ENCODE data around the gene DNAJC12.

GRCh38 chr10:67793313-67793712 lies 44.7 kb downstream of the DNAJC12 start:
- no peak for TF ChIP-seq POLR2AphosphoS5 (IDR thresholded peaks at IDR 0.05)
- TF ChIP-seq CTCF (IDR thresholded peaks at IDR 0.05), result no peak

All from suprapubic skin (tissue), 3 donors.